KMS-11 (cell line): ENCODE measurements around the gene GADL1.

Experiments
- H2AFZ ChIP-seq: fragments of 200-600 bp; sonication (generic); 2 replicates; pipeline ENCODE4 v1.6.1; 2016; ENCODE audit warnings: antibody characterized with exemption, mixed run types, low read depth
- H3K27ac ChIP-seq: fragments of 200-600 bp; sonication (generic); 2 replicates; pipeline ENCODE4 v1.6.1; 2016; ENCODE audit warnings: mild to moderate bottlenecking, mixed run types
- H3K27me3 ChIP-seq: fragments of 200-600 bp; sonication (generic); 2 replicates; pipeline ENCODE4 v1.6.1; 2017; ENCODE audit warnings: mild to moderate bottlenecking, low read depth, mixed run types, moderate library complexity; ENCODE audit not compliant: insufficient read depth
- H3K36me3 ChIP-seq: fragments of 200-600 bp; sonication (generic); 2 replicates; pipeline ENCODE4 v1.6.1; 2017; ENCODE audit warnings: mild to moderate bottlenecking, mixed run types; ENCODE audit not compliant: insufficient read depth
- H3K4me1 ChIP-seq: fragments of 200-600 bp; sonication (generic); 2 replicates; pipeline ENCODE4 v1.6.1; 2016; ENCODE audit warnings: mild to moderate bottlenecking, low read depth, mixed run types; ENCODE audit not compliant: poor library complexity, severe bottlenecking
- H3K4me2 ChIP-seq: fragments of 200-600 bp; sonication (generic); 2 replicates; pipeline ENCODE4 v1.7.0; 2016; ENCODE audit warnings: mild to moderate bottlenecking, mixed run types
- H3K4me3 ChIP-seq: fragments of 200-600 bp; sonication (generic); IDR thresholded peaks from 2 replicates; pipeline ENCODE4 v1.6.1; 2017; ENCODE audit warnings: low read depth, low read length, mixed read lengths; ENCODE audit not compliant: insufficient read depth
- H3K79me2 ChIP-seq: fragments of 200-600 bp; sonication (generic); 2 replicates; pipeline ENCODE4 v1.6.1; 2016; ENCODE audit warnings: low read depth, mixed run types; ENCODE audit not compliant: insufficient read depth
- H3K9ac ChIP-seq: fragments of 200-600 bp; sonication (generic); 2 replicates; pipeline ENCODE4 v1.6.1; 2016; ENCODE audit warnings: mild to moderate bottlenecking, mixed run types
- H4K20me1 ChIP-seq: fragments of 200-600 bp; sonication (generic); 2 replicates; pipeline ENCODE4 v1.6.1; 2016; ENCODE audit warnings: mild to moderate bottlenecking, mixed run types; ENCODE audit not compliant: insufficient read depth
- CTCF ChIP-seq: fragments of 200-600 bp; sonication (generic); conservative IDR thresholded peaks from 2 replicates; pipeline ENCODE4 v1.6.1; 2017; ENCODE audit warnings: low read depth, mild to moderate bottlenecking, antibody characterized with exemption, low read length, moderate library complexity, mixed read lengths

GADL1 gene

DNA sequence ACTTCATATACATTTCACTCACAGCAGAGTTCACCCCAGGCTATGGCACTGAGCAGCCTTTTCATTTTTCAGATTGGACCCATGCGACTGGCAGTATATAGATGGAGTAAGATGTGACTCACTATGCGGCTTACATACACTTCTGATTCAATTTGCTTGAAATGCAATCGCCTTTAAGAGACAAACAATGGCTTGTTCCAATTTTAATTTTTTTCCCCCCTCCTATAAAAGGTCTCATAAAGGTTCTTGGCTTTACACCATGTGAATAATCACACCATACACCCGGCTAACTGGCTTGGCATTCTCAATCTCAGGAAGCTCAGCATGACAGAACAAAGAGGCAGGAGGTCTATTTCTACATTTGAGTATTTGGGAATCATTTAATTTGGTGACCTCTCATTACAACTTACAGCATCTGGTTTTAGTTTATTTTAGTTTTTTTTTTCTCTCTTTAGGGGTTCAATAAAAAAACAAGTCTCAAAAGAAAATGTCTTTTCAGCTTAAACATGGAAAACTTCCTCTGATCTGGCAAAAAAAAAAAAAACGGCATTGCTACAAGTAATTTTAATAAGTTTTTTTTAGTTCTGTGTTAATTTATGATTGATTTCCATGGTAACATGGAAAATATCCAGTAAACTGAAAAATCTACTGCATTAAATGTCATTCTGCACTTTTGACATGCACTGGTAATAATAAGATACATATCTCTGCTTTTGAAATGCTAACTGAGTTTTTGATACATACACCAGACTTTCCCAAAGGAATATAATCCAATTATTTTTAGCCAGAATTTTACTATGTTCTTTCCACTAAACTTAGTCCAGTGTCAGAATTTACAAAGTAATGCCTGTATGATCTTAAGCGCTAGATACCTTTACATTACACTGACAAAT lies 38.8 kb downstream of the GADL1 start:
- no peak overlapping the region for H3K9ac ChIP-seq
- no peak for TF ChIP-seq CTCF
- no peak overlapping the region for H3K4me3 ChIP-seq
- H3K4me2 ChIP-seq, result no peak overlapping the region
- H3K27me3 ChIP-seq, result no peaks in the 10 kb centered on the region
- no peak overlapping the region for H2AFZ ChIP-seq
- H4K20me1 ChIP-seq, result no peaks in the 10 kb centered on the region
- no peaks in the 10 kb centered on the region for H3K36me3 ChIP-seq
- no peaks in the 10 kb centered on the region for H3K79me2 ChIP-seq
- H3K27ac ChIP-seq, result no peak overlapping the region
- no peaks in the 10 kb centered on the region for H3K4me1 ChIP-seq

DNA sequence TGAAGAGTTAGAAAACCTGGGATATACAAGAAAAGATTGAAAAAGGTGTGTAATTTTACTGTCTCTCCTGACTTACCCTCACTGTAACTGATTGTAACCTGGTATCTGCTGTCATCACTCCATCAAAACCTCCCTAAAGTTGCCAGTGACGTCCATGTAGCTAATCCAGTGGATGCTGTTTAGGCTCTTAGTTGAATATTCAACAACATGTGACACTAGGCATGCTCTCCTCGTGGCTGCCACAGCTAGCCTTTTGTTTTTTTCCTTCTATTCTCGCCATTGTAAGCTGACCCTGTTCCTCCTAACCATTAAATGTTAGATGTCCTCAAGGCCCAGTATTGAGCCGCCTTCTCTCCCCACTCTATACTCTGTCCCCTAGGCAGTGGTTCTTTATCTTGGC lies 41.6 kb downstream of the GADL1 start:
- no peaks in the 10 kb centered on the region for H3K4me1 ChIP-seq
- no peak overlapping the region for H2AFZ ChIP-seq
- H3K79me2 ChIP-seq, result no peaks in the 10 kb centered on the region
- H4K20me1 ChIP-seq, result no peaks in the 10 kb centered on the region
- H3K27ac ChIP-seq, result no peak overlapping the region
- H3K27me3 ChIP-seq, result no peaks in the 10 kb centered on the region
- no peaks in the 10 kb centered on the region for H3K36me3 ChIP-seq
- no peak overlapping the region for H3K9ac ChIP-seq
- no peak overlapping the region for H3K4me3 ChIP-seq
- no peak overlapping the region for H3K4me2 ChIP-seq
- TF ChIP-seq CTCF, result no peak

DNA sequence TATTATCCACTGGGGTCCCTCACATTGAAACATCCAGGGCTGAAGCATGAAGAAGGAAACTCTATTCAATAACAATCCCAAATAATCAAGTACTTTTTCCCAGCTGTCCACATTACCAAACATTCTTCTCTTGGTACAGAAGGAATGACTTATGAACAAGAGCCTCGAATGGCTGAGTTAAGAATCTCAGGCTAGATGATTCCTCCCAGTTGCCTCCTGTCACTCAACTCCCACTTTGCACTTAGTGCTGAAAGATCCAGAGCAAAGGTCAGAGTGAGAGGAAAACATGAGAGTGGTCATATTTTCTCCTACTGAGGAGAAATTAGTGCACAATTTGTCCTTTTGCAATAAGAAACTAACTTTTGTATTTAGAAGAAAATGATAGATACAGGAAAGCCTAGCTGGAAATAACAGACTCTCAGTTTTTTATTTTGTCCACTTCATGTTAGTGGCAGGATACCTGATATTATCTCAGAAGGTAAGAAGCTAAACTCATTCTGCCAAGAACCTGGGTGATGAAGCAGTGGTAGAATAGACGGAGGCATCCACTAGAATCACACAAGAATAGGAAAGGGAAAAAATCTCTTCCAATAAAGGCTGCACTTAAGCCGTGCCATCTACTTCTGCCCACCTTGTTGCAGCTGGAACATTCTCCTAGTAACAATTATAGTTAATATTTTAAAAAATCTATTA lies 46.2 kb downstream of the GADL1 start:
- Histone ChIP-seq H3K36me3 (no peaks in the 10 kb centered on the region), H3K9ac (no peak overlapping the region), H4K20me1 (no peaks in the 10 kb centered on the region), H3K4me1 (no peaks in the 10 kb centered on the region), H3K79me2 (no peaks in the 10 kb centered on the region), H3K27me3 (no peaks in the 10 kb centered on the region), H2AFZ (no peak overlapping the region), H3K27ac (no peak overlapping the region), H3K4me2 (no peak overlapping the region), H3K4me3 (no peak overlapping the region)
- TF ChIP-seq CTCF, result no peak

DNA sequence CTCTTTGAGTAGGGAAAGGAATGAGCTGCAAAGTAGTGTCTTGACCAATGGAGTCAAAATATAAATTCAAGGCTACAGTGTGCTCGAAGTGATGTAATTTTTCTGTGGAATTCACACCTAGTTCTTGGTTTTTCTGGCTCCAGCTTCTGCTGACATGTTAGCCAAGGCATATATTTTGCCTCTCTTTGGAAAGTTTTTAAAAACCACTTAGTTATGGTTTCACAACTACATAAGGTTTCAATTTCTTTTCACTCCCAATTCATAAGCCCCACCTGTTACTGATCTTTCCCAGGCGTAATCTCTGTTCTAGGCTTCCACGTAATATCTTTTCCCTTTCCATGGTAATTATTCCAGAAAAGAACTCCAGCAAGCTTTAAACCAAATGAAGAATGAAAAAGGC lies 46.9 kb downstream of the GADL1 start:
- Histone ChIP-seq H4K20me1 (no peaks in the 10 kb centered on the region), H3K36me3 (no peaks in the 10 kb centered on the region), H3K27me3 (no peaks in the 10 kb centered on the region), H3K4me1 (no peaks in the 10 kb centered on the region), H3K9ac (no peak overlapping the region), H2AFZ (no peak overlapping the region), H3K4me3 (no peak overlapping the region), H3K79me2 (no peaks in the 10 kb centered on the region), H3K27ac (no peak overlapping the region), H3K4me2 (no peak overlapping the region)
- no peak for TF ChIP-seq CTCF
